OCI-M1 (cell line): ENCODE measurements around the gene ORAI2.
A peak's percentile ranks its signal among the peaks of the same experiment; 100 is the strongest.
"Not testable (repeated sequence)": the region's sequence is repeated elsewhere in the genome, so short reads cannot be mapped to it uniquely, and the experiment has no call there.

Source experiments
- DNase-seq: peaks from one replicate; lab custom pipeline; 2025; lab: John Stamatoyannopoulos, UW

The ORAI2 gene

DNA sequence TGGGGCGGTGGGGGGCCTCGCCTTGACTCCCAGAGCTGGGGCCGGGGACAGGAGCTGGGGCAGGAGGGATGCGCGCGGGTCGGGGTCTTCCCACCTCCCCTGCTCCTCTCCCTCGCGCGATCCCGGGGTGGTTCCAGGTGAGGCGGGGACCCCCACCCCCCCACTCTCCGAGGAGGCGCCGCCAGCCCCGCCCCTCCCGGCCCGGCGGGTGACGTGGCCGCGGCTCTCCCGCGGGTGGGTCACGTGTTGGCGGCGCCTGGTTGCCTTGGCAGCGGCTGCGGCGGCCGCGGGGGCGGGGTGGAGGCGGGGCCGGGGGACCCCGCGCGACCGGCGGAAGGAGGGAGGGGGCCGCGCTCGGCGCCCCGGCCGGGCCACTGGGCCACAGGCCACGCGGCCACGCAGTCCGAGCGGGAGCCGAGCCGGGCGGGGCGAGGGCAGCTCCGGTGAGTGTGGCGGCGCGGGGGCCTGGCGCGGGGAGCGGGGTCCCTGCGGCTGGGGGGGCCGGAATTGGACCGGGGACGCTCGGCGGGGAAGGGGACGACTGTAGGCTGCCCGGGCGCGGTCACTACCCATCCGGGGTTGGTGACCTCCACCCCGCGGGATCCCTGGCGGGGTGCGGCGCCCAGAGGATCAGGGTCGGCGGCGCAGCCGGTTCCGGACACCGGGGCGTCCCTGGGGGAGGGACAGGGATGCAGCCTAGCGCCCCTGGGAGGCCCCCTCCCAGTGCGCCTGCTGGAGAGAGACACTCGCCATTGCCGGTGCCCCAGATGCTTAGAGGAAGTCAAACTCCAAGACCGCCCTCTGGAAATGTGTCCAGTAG, at the start of gene ORAI2:
ORAI2 (plus strand) TSS at position 357 of the 820 bp plus-strand sequence. CDS start 5,382 bp downstream, outside the sequence.
- DNase-seq = peak; percentile 70

DNA sequence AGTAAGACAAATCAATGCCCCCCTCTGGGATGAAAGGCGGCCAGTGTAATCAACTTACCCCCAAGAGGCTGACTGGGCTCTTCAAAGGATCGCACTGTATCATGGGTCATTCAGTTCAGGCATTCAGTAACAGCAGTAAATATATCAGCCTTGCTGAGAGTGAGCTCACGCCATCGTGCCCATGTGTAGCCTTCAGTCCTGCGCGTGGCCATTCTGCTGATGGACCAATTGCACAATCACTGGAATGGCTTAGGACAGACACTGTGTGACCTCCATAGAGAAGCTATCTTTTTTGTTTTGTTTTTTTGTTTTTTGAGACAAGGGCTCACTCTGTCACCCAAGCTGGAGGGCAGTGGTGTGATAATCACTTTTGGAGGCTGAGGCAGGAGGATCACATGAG, 46.3 kb upstream of the ORAI2 start:
- DNase-seq = no peak

GRCh38 chr7:102389810-102390209, 43.6 kb upstream of the ORAI2 start:
- DNase-seq = no peak

- peak; percentile 62 for DNase-seq
Observed at GRCh38 chr7:102390697-102391484, 42.5 kb upstream of the ORAI2 start.

GRCh38 chr7:102392330-102392729, 41.0 kb upstream of the ORAI2 start:
- DNase-seq = no peak

GRCh38 chr7:102393467-102393866, 39.9 kb upstream of the ORAI2 start:
- no peak for DNase-seq

DNA sequence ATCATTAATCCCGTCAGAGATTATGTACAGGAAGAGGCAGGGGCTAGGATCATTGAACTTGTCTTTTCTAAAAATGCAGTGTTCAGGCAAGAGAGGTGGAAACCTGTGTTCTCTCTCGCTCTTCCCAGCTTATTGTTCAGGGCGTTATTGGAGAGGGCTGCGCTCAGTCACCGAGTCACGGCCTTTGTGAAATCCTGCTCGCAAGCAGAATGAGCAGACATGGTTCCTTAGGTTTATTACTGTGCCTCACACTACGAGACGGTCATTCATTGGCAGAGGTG, 37.8 kb upstream of the ORAI2 start:
- no peak for DNase-seq

DNA sequence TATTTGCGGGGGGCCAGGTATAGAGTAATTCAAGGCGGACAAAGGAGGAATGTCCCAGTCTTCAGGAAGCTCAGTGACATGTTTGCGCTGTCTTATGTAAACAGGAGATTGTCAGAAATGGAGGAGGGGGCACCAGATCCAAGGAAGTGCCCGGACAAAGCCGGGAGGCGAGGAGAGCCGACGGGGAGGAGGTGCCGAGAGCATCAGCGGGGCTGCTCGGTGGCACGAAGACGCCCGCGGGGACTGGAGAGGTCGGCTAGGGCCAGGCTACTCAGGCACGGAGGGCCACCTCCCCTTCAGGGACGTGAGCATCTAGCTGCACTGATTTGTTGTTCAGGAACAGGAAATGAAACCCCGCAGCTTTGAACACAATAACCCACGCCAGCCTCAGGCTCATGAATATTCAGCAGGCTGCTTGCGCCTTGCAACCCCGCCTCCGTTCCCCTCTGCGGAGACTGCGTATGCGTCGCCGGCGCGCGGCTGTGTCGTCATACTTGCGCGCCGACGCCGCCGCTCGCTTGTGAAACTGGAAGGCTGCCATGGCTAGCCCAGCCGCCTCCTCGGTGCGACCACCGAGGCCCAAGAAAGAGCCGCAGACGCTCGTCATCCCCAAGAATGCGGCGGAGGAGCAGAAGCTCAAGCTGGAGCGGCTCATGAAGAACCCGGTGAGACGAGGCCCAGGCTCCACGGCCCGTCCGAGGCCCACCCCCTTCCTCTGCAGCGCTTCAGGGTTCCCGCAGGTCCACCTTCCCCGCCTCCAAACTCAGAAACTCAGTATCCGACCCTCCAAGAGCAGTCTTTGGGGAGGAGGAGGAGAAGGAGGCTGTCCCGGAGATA, 37.3 kb upstream of the ORAI2 start, which contains the start of gene PRKRIP1:
PRKRIP1 (plus strand) TSS at position 491 of the 837 bp plus-strand sequence; CDS start at position 540, 49 bp downstream.
- DNase-seq = peak; percentile 85

DNA sequence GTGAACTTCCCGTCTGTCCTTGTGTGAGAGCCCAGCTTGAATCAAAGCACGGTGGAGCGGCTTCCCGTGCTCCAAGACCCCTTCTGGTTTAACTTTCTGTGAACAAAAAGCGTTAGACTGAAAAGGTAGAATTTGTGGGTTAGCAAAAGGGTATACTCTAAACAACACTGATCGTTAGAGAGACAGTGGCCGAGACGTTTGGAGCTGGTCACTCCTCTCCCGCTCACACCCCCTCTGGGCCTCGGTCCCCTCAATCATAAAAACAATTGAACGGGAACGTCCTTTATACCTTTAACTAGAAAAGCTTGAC, 36.7 kb upstream of the ORAI2 start:
- DNase-seq = peak; percentile 25

DNA sequence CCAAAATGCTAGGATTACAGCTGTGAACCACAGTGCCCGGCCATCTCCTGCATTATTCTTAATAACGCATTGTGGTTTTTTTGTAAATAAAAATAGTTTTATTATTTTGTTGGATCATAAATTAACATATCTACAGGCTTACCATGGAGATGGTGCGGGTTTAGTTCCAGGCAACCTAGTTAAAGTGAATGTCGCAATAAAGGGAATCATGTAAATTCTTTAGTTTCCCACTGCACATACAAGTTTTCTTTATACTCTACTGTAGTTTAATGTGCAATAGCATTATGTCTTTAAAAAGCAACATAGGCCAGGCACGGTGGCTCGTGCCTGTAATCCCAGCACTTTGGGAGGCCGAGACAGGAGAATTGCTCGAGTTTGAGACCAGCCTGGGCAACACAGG, 34.8 kb upstream of the ORAI2 start:
- DNase-seq = no peak

- DNase-seq = no peak
Observed at GRCh38 chr7:102400360-102400759, 33.0 kb upstream of the ORAI2 start.

DNA sequence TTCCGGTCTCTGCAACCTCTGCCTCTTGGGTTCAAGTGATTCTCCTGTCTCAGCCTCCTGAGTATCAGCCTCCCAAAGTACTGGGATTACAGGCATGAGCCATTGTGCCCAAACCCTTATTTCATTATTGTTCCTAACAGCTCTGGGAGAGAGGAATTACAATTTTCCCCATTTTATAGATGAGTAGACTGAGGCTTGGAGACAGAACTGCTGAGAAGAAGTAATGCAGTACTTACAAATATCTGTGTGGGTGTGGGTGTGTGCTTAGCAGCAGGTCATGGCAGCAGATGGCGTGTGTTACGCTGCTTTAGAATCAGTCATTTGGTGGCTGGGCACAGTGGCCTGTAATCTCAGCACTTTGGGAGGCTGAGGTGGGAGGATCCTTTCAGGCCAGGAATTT, 29.8 kb upstream of the ORAI2 start:
- no peak for DNase-seq

DNA sequence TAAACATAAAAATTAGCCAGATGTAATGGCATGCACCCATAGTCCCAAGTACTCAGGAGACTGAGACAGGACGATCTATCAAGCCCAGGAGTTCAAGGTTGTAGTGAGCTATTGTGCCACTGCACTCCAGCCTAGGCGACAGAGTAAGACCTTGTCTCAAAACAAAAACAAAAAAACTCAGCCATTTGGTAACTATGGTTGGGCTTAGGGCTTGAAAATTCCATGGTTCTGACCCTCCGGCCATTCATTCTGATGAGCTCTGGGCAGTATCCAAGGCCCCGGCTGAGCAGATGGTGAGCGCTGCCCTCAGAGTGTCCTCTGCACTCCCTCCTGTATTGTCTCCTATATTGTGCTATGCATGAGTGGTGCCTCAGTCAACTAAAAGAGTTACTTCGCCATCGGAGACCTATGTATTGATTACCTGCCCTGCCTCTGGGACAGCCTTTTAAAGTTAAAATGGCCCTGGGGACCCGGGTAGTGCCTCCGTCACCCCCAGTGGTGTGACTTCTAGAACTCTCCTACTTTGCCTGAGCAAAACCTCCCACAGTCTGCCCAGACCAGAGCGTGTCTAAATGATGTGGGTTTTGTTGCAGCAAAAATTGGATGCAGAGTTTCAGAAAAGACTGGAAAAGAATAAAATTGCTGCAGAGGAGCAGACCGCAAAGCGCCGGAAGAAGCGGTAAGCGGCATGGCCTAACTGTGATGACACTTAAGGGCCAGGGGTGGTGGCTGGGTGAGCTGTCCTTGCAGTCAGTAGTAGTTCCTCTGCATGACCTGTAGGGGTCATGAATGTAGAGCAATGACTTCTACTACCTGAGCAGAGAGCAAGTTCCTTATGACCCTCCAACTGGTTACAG, 29.1 kb upstream of the ORAI2 start:
- DNase-seq = peak; percentile 55

DNA sequence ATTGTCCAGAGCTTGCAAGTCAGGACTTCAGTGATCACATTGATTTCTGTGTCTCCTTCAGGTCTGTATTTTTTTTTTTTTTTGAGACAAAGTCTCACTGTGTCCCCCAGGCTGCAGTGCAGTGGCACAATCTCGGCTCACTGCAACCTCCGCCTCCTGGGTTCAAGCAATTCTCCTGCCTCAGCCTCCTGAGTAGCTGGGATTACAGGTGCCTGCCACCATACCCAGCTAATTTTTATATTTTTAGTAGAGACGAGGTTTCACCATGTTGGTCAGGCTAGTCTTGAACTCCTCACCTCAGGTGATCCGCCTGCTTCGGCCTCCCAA, 28.6 kb upstream of the ORAI2 start:
- not testable (repeated sequence) for DNase-seq

DNA sequence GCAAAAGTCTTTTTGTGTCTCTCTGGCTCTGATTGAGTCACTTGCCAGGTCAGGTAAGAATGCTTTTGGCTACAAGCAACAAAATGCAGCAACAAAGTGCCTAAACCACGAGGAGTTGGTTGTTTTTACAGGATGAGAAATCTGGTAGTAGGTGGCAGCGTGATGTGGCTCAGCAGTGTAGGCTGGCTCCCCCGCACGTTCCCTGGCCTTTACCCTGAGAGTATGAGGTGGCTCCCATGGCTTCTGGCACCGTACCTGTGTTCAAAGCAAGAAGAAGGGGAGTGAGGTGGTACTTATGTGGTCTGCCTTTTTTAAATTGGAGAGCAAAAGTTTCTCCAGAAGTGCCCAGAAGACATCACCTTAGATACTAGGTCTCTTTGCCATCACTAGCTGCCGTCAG, 25.5 kb upstream of the ORAI2 start:
- no peak for DNase-seq

GRCh38 chr7:102408530-102408929, 24.8 kb upstream of the ORAI2 start:
- DNase-seq = not testable (repeated sequence)

GRCh38 chr7:102409340-102409739, 24.0 kb upstream of the ORAI2 start:
- no peak for DNase-seq

DNA sequence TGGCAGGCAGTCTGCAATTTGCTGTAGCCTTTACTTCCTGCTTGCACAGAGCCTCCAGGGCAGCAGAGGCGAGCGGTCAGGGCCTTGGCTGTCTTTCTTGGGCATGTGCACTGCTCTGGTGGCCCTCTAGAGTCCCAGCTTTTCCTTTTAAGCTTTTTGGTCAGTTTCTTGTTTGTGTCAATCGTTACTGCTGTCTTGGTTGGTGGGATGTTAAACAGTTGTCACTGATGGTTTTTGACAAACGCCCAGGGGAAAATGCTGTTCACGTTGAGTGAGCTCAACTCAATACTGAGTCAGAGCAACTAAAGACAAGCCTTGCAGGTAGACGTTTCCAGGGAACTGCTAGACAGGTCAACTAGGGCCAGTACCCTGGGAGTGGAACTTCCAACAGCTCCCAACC, 23.3 kb upstream of the ORAI2 start:
- no peak for DNase-seq

GRCh38 chr7:102410918-102411317, 22.5 kb upstream of the ORAI2 start:
- DNase-seq = no peak

DNA sequence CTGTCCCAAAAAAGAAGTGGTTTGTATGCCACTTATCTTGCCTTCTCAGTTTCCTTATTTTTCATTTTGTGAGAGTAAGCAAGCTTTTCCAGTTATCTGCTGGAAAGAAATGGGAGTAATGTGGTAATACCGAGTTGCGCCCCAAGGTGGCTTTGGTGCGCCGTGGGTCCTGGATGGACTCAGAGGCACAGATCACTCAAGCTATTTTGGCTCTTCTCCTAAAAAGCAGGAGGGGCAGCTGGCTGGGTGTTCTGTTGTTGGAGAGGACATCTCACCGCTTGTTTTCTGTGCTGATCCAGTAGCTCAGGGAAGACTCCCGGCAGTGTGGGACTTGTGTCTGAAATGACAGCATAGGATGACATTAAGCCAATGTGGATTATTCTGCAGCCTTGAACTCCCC, 20.8 kb upstream of the ORAI2 start:
- peak; percentile 30 for DNase-seq

GRCh38 chr7:102413091-102413490, 20.3 kb upstream of the ORAI2 start:
- no peak for DNase-seq

DNA sequence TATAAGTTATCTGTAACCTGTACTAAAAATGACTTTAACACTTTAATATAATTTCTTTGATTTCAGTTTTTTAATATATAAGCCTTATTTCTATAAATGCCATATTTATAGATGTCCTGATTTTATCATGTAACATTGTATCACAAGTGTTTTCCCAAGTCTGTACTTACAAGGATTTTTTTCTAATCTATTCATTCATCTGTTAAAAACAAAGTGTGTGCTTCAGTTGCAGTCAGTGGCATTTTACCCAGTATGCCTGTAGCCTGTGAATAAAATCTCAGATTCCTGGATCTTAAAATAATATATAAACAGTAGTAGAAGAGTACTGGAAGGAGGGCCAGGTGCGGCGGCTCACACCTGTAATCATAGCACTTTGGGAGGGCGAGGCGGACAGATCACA, 19.8 kb upstream of the ORAI2 start:
- no peak for DNase-seq
